A673 (cell line): Measurements from ENCODE around the gene ZNF66. TPM values are rescaled to one million over a fixed set of nuclear protein-coding genes. Genes with fewer than 3 reads are reported as not detected.
"Not testable (repeated sequence)": the region's sequence is repeated elsewhere in the genome, so short reads cannot be mapped to it uniquely, and the experiment has no call there.

Experiments used
- Bru-seq: library from RNA; stranded (reverse); fragments of 400-500 nt; gene quantifications from one replicate; lab custom pipeline; 2021; lab: Mats Ljungman, UMichigan
- BruChase-seq, 2 experiments: library from RNA; stranded (reverse); fragments of 400-500 nt; gene quantifications; one replicate each; lab custom pipeline; 2021; lab: Mats Ljungman, UMichigan
- BruUV-seq: library from RNA; stranded (reverse); fragments of 400-500 nt; replicated peaks from 2 replicates; lab custom pipeline; 2021; lab: Mats Ljungman, UMichigan
- CTCF ChIA-PET: fragments of 300-600 bp; sonication (Branson Sonifier 250); formaldehyde crosslinking; loops from one replicate; lab custom pipeline; 2022; ENCODE audit warnings: antibody characterized with exemption; lab: Charles Lee
- POLR2A ChIA-PET: fragments of 300-600 bp; sonication (Branson Sonifier 250); formaldehyde crosslinking; loops from one replicate; lab custom pipeline; 2022; ENCODE audit warnings: antibody characterized with exemption; ENCODE audit not compliant: low non-redundant PET; lab: Charles Lee
- DNase-seq: peaks from one replicate; pipeline ENCODE4 v3.0.0-alpha.2; 2015; ENCODE audit warnings: low spot score
- H3K27ac ChIP-seq: fragments of 200-600 bp; sonication (generic); 2 replicates; pipeline ENCODE4 v1.5.1; 2016; ENCODE audit warnings: mixed run types, low read depth, mild to moderate bottlenecking, mixed read lengths, antibody characterized with exemption, low read length; ENCODE audit not compliant: poor library complexity, severe bottlenecking
- H3K27me3 ChIP-seq: fragments of 200-600 bp; sonication (generic); replicated peaks from 2 replicates; pipeline ENCODE4 v1.6.1; 2017; ENCODE audit warnings: mixed run types, low read depth, mild to moderate bottlenecking, mixed read lengths, antibody characterized with exemption, low read length; ENCODE audit not compliant: insufficient read depth, poor library complexity
- H3K36me3 ChIP-seq: fragments of 200-600 bp; sonication (generic); 2 replicates; pipeline ENCODE4 v1.6.1; 2016; ENCODE audit warnings: mixed run types, mild to moderate bottlenecking, mixed read lengths, antibody characterized with exemption, low read length; ENCODE audit not compliant: insufficient read depth, poor library complexity, severe bottlenecking
- H3K4me1 ChIP-seq: fragments of 200-600 bp; sonication (generic); 2 replicates; pipeline ENCODE4 v1.6.1; 2017; ENCODE audit warnings: mixed run types, mild to moderate bottlenecking, mixed read lengths, antibody characterized with exemption, low read length; ENCODE audit not compliant: insufficient read depth, poor library complexity, severe bottlenecking
- H3K4me3 ChIP-seq: fragments of 200-600 bp; sonication (generic); 2 replicates; pipeline ENCODE4 v1.5.1; 2016; ENCODE audit warnings: low read depth, mixed run types, mild to moderate bottlenecking, mixed read lengths, low read length; ENCODE audit not compliant: poor library complexity, severe bottlenecking
- H3K9me3 ChIP-seq: fragments of 200-600 bp; sonication (generic); 2 replicates; pipeline ENCODE4 v1.6.1; 2016; ENCODE audit warnings: mixed run types, low read depth, mild to moderate bottlenecking, mixed read lengths, antibody characterized with exemption, low read length; ENCODE audit not compliant: poor library complexity, severe bottlenecking
- CTCF ChIP-seq: fragments of 300-800, 200-600 bp; sonication (generic); conservative IDR thresholded peaks from 2 replicates; pipeline ENCODE4 v1.5.1; 2017; ENCODE audit warnings: low read depth, mild to moderate bottlenecking, antibody characterized with exemption, low read length, moderate library complexity, mixed read lengths
- EZH2 ChIP-seq: fragments of 200-600 bp; sonication (generic); IDR thresholded peaks from 2 replicates; pipeline ENCODE4 v1.6.1; 2017; ENCODE audit warnings: borderline replicate concordance, low read depth, mild to moderate bottlenecking, mixed read lengths, antibody characterized with exemption, low read length; ENCODE audit not compliant: poor library complexity, severe bottlenecking
- intact Hi-C: fragments of 100-400 bp; cut with micrococcal nuclease; formaldehyde crosslinking; loops from one replicate; pipeline ENCODE4 v1.10.0; 2022; ENCODE audit not compliant: unreplicated experiment
- long read RNA-seq: library from polyadenylated mRNA; stranded (forward); transcript quantifications from one replicate; pipeline ENCODE4 v2.0.0, GENCODE V29; 2022
- total RNA-seq: library from RNA; stranded (reverse); gene quantifications from 2 replicates; pipeline ENCODE4 v1.2.3, GENCODE V29; 2021

Gene ZNF66
- total RNA-seq (4.3 and 4.7 TPM in 2 replicates), Bru-seq, nascent RNA (percentile 70 among the genes with signal in this experiment), BruChase-seq, experiment 1, labeled RNA remaining after a 2-hour chase (percentile 71 among the genes with signal in this experiment), BruChase-seq, experiment 2, labeled RNA remaining after a 6-hour chase (percentile 67 among the genes with signal in this experiment)
- long read RNA-seq, result 0 reads

- BruUV-seq, result no TSS peak
- no peaks in the 10 kb centered on the region for H3K27me3 ChIP-seq
- peak within 1 kb of the TSS; percentile 77 for H3K27ac ChIP-seq
- no peaks in the 10 kb centered on the region for H3K4me1 ChIP-seq
- intact Hi-C loops, result no loop called here
- ChIA-PET POLR2A (no interaction called here), CTCF (no interaction called here)
- H3K9me3 ChIP-seq, result peaks cover 23% of the 10 kb centered on the region
- DNase-seq, result peak; percentile 89
- TF ChIP-seq EZH2 (no peak), CTCF (no peak)
- H3K36me3 ChIP-seq, result no peaks in the 10 kb centered on the region
- H3K4me3 ChIP-seq, result peak within 1 kb of the TSS; percentile 61
These were observed at the start of gene ZNF66 for GRCh38 chr19:20776083-20777076. Gene ZNF66 (plus strand): TSS chr19:20776304. CDS start chr19:20776448, 144 bp downstream.

- DNase-seq, POLR2A ChIA-PET, H3K27ac ChIP-seq, H3K27me3 ChIP-seq, H3K36me3 ChIP-seq, intact Hi-C loops, CTCF ChIA-PET, H3K4me1 ChIP-seq, H3K4me3 ChIP-seq, BruUV-seq, H3K9me3 ChIP-seq: not testable (repeated sequence)
These were observed 25.9 kb upstream of the ZNF66 start for GRCh38 chr19:20750169-20750568.

- H3K9me3 ChIP-seq, H3K27me3 ChIP-seq, intact Hi-C loops, POLR2A ChIA-PET, H3K36me3 ChIP-seq, H3K4me3 ChIP-seq, DNase-seq, H3K4me1 ChIP-seq, H3K27ac ChIP-seq, BruUV-seq, CTCF ChIA-PET: not testable (repeated sequence)
These were observed 23.8 kb upstream of the ZNF66 start for GRCh38 chr19:20752291-20752690.

- H3K9me3 ChIP-seq, result peaks cover 29% of the 10 kb centered on the region
- BruUV-seq, H3K27me3 ChIP-seq, CTCF ChIA-PET, H3K4me3 ChIP-seq, intact Hi-C loops, H3K36me3 ChIP-seq, H3K27ac ChIP-seq, POLR2A ChIA-PET, H3K4me1 ChIP-seq, DNase-seq: not testable (repeated sequence)
These were observed 6.8 kb upstream of the ZNF66 start for GRCh38 chr19:20769225-20769736.
